H1 (cell line): ENCODE results near the gene AP3S1. TPM values are rescaled to one million over a fixed set of nuclear protein-coding genes. Genes with fewer than 3 reads are reported as not detected.
A peak's percentile ranks its signal among the peaks of the same experiment; 100 is the strongest.

Source experiments
- CTCF ChIA-PET: fragments of 300-600 bp; sonication (Branson Sonifier 250); formaldehyde crosslinking; loops from one replicate; lab custom pipeline; 2021; ENCODE audit not compliant: partially characterized antibody; lab: Charles Lee
- POLR2A ChIA-PET: fragments of 300-600 bp; sonication (Branson Sonifier 250); formaldehyde crosslinking; loops from one replicate; lab custom pipeline; 2021; ENCODE audit warnings: inconsistent platforms; ENCODE audit not compliant: partially characterized antibody; lab: Charles Lee
- DNase-seq, 2 experiments: peaks; one replicate each; pipeline versions ENCODE4 v3.0.0 to v3.0.0-alpha.2; 2010 to 2022; ENCODE audit warnings: low spot score in 2 of 2, low read depth in 1 of 2, mixed read lengths in 1 of 2
- FAIRE-seq: peaks from 2 replicates; lab custom pipeline; 2011; peaks lifted over from hg19 to GRCh38; lab: Jason Lieb, UNC
- H2AFZ ChIP-seq: 2 replicates; pipeline ENCODE4 v1.8.1; 2012; ENCODE audit warnings: low read length, inconsistent platforms
- H2AK5ac ChIP-seq: 2 replicates; pipeline ENCODE4 v1.6.1; 2013; ENCODE audit warnings: low read depth, low read length
- H2BK120ac ChIP-seq: replicated peaks from 2 replicates; pipeline ENCODE3; 2013; ENCODE audit warnings: low read depth, low read length, inconsistent platforms
- H2BK12ac ChIP-seq: 2 replicates; pipeline ENCODE4 v1.6.1; 2013; ENCODE audit warnings: low read depth, low read length
- H2BK15ac ChIP-seq: 2 replicates; pipeline ENCODE4 v1.6.1; 2013; ENCODE audit warnings: low read length
- H2BK20ac ChIP-seq: 2 replicates; pipeline ENCODE4 v1.6.1; 2013; ENCODE audit warnings: low read length
- H2BK5ac ChIP-seq: 2 replicates; pipeline ENCODE4 v1.6.1; 2013; ENCODE audit warnings: low read depth, low read length
- H3K14ac ChIP-seq: 2 replicates; pipeline ENCODE4 v1.6.1; 2013; ENCODE audit warnings: inconsistent platforms; ENCODE audit not compliant: insufficient read length
- H3K18ac ChIP-seq: 2 replicates; pipeline ENCODE4 v1.6.1; 2013; ENCODE audit warnings: low read length; ENCODE audit errors: extremely low read depth
- H3K23ac ChIP-seq: 2 replicates; pipeline ENCODE4 v1.6.1; 2013; ENCODE audit warnings: inconsistent platforms; ENCODE audit not compliant: insufficient read length
- H3K23me2 ChIP-seq: 2 replicates; pipeline ENCODE4 v1.6.1; 2013; ENCODE audit warnings: low read depth, low read length
- H3K27ac ChIP-seq: 2 replicates; pipeline ENCODE4 v1.6.1; 2011; ENCODE audit warnings: low read depth, low read length, inconsistent platforms
- H3K27me3 ChIP-seq, 4 experiments: replicated peaks in 1 of 4; 1 replicate in 1 of 4; 2 replicates in 3 of 4; pipeline versions ENCODE4 v1.6.1 to v1.8.1; 2011 to 2013; ENCODE audit warnings: low read length in 3 of 4, mild to moderate bottlenecking in 3 of 4, inconsistent platforms in 2 of 4, mixed read lengths in 2 of 4, moderate library complexity in 1 of 4; ENCODE audit not compliant: control insufficient read depth in 3 of 4, insufficient read depth in 3 of 4; ENCODE audit errors: extremely low read depth in 1 of 4
- H3K36me3 ChIP-seq, 4 experiments: 2 replicates each; pipeline versions ENCODE4 v1.6.1 to v1.8.1; 2011 to 2013; ENCODE audit warnings: mild to moderate bottlenecking in 4 of 4, low read length in 3 of 4, moderate library complexity in 2 of 4, control low read depth in 1 of 4, inconsistent platforms in 1 of 4; ENCODE audit not compliant: insufficient read depth in 4 of 4, control insufficient read depth in 2 of 4
- H3K4ac ChIP-seq: replicated peaks from 2 replicates; pipeline ENCODE3; 2013; ENCODE audit warnings: low read length, low read depth, mixed read lengths, inconsistent platforms; ENCODE audit not compliant: insufficient read length
- H3K4me1 ChIP-seq, 4 experiments: replicated peaks in 1 of 4; 1 replicate in 1 of 4; 2 replicates in 3 of 4; pipeline versions ENCODE4 v1.6.1 to v1.8.1; 2011 to 2013; ENCODE audit warnings: low read length in 3 of 4, inconsistent platforms in 2 of 4, mixed read lengths in 1 of 4; ENCODE audit not compliant: insufficient read depth in 4 of 4, control insufficient read depth in 3 of 4
- H3K4me2 ChIP-seq, 2 experiments: 2 replicates each; pipeline versions ENCODE4 v1.6.1 to v1.8.1; 2011 to 2013; ENCODE audit warnings: low read depth in 2 of 2, low read length in 2 of 2, control low read depth in 1 of 2, inconsistent platforms in 1 of 2, mild to moderate bottlenecking in 1 of 2; ENCODE audit not compliant: insufficient read depth in 1 of 2
- H3K4me3 ChIP-seq, 4 experiments: fragments of 200-600, 300-600 bp in 1 of 4; sonication (generic), shearing (Covaris generic), sonication (Bioruptor Twin) in 1 of 4; 2 replicates each; pipeline versions ENCODE4 v1.5.1 to v1.8.1; 2011 to 2016; ENCODE audit warnings: low read length in 4 of 4, low read depth in 3 of 4, control low read depth in 2 of 4, inconsistent platforms in 2 of 4, mild to moderate bottlenecking in 2 of 4, mixed read lengths in 1 of 4, moderate library complexity in 1 of 4; ENCODE audit not compliant: insufficient read depth in 2 of 4; ENCODE audit errors: extremely low read depth in 1 of 4
- H3K56ac ChIP-seq: replicated peaks from 2 replicates; pipeline ENCODE3; 2013; ENCODE audit warnings: low read depth, mild to moderate bottlenecking, mixed read lengths, low read length, inconsistent platforms; ENCODE audit not compliant: insufficient read length
- H3K79me1 ChIP-seq: 2 replicates; pipeline ENCODE4 v1.6.1; 2013; ENCODE audit warnings: low read depth, low read length, control low read depth
- H3K79me2 ChIP-seq, 2 experiments: 2 replicates each; pipeline versions ENCODE4 v1.6.1 to v1.8.1; 2012 to 2013; ENCODE audit warnings: low read length in 2 of 2, mild to moderate bottlenecking in 2 of 2, inconsistent platforms in 1 of 2; ENCODE audit not compliant: insufficient read depth in 2 of 2, control insufficient read depth in 1 of 2
- H3K9ac ChIP-seq, 4 experiments: replicated peaks in 1 of 4; 1 replicate in 1 of 4; 2 replicates in 3 of 4; pipeline versions ENCODE4 v1.6.1 to v1.8.1; 2011 to 2013; ENCODE audit warnings: low read depth in 3 of 4, low read length in 3 of 4, control low read depth in 2 of 4, mild to moderate bottlenecking in 2 of 4, moderate library complexity in 2 of 4, inconsistent platforms in 1 of 4; ENCODE audit errors: extremely low read depth in 1 of 4
- H3K9me3 ChIP-seq, 2 experiments: 2 replicates each; pipeline versions ENCODE4 v1.6.1 to v1.8.1; 2012 to 2013; ENCODE audit warnings: mild to moderate bottlenecking in 2 of 2, moderate library complexity in 2 of 2, control low read depth in 1 of 2, inconsistent platforms in 1 of 2, low read depth in 1 of 2, low read length in 1 of 2, mixed read lengths in 1 of 2; ENCODE audit not compliant: insufficient read depth in 2 of 2
- H4K20me1 ChIP-seq, 2 experiments: replicated peaks in 1 of 2; 2 replicates each; pipeline versions ENCODE3 to v1.8.1; 2011 to 2013; ENCODE audit warnings: inconsistent platforms in 2 of 2, low read length in 2 of 2, mild to moderate bottlenecking in 1 of 2; ENCODE audit not compliant: insufficient read depth in 2 of 2, control insufficient read depth in 1 of 2
- H4K5ac ChIP-seq: 2 replicates; pipeline ENCODE4 v1.6.1; 2013; ENCODE audit warnings: low read length, low read depth, mixed read lengths, inconsistent platforms; ENCODE audit not compliant: insufficient read length
- H4K8ac ChIP-seq: 2 replicates; pipeline ENCODE4 v1.8.0; 2013; ENCODE audit warnings: mild to moderate bottlenecking, moderate library complexity, low read length, inconsistent platforms; ENCODE audit not compliant: insufficient read depth; ENCODE audit errors: extremely low read depth
- H4K91ac ChIP-seq: replicated peaks from 2 replicates; pipeline ENCODE3; 2013; ENCODE audit warnings: low read length, mixed read lengths, inconsistent platforms; ENCODE audit not compliant: insufficient read length
- ATF2 ChIP-seq: IDR thresholded peaks from 2 replicates; pipeline ENCODE4 v1.6.1; 2012; ENCODE audit warnings: low read length, inconsistent platforms
- BACH1 ChIP-seq: IDR thresholded peaks from 2 replicates; pipeline ENCODE4 v1.6.1; 2012; ENCODE audit warnings: low read length, improper control_type of control experiment
- CTBP2 ChIP-seq: IDR thresholded peaks from 2 replicates; pipeline ENCODE4 v1.7.0; 2011; ENCODE audit warnings: borderline replicate concordance, mild to moderate bottlenecking, moderate library complexity, mixed read lengths, low read length; ENCODE audit not compliant: insufficient read depth, insufficient read length
- CTCF ChIP-seq, 3 experiments: IDR thresholded peaks; 1 replicate in 2 of 3; 2 replicates in 1 of 3; pipeline versions ENCODE4 v1.5.1 to v1.6.1; 2011; ENCODE audit warnings: low read length in 3 of 3, mild to moderate bottlenecking in 3 of 3, inconsistent platforms in 2 of 3, low read depth in 1 of 3, moderate library complexity in 1 of 3; ENCODE audit not compliant: insufficient read depth in 1 of 3; ENCODE audit errors: control extremely low read depth in 1 of 3
- HDAC6 ChIP-seq: IDR thresholded peaks from one replicate; pipeline ENCODE4 v1.7.1; 2012; ENCODE audit warnings: low read depth, mild to moderate bottlenecking, inconsistent platforms, low read length, moderate library complexity
- JUND ChIP-seq: IDR thresholded peaks from 2 replicates; pipeline ENCODE4 v1.6.1; 2011; ENCODE audit warnings: mild to moderate bottlenecking, improper control_type of control experiment, low read length
- RAD21 ChIP-seq, 2 experiments: IDR thresholded peaks in 1 of 2; conservative IDR thresholded peaks in 1 of 2; 2 replicates each; pipeline ENCODE4 v1.6.1; 2011; ENCODE audit warnings: low read depth in 2 of 2, low read length in 2 of 2, improper control_type of control experiment in 1 of 2, inconsistent platforms in 1 of 2, mild to moderate bottlenecking in 1 of 2, moderate library complexity in 1 of 2
- TAF1 ChIP-seq: IDR thresholded peaks from 2 replicates; pipeline ENCODE4 v1.6.1; 2011; ENCODE audit warnings: mild to moderate bottlenecking, low read depth, low read length
- TEAD4 ChIP-seq: IDR thresholded peaks from 2 replicates; pipeline ENCODE4 v1.6.1; 2012; ENCODE audit warnings: low read depth, low read length, inconsistent platforms, mixed read lengths
- WGBS, 2 experiments: shearing (Covaris generic) in 1 of 2; methylation state at CpG; one replicate each; pipeline versions ENCODE4 v1.1.6 to v1.1.7; 2013 to 2015; ENCODE audit warnings: low lambda C conversion rate in 2 of 2, mixed read lengths in 2 of 2, inconsistent platforms in 1 of 2, low coverage in 1 of 2, missing lambda C conversion rate in 1 of 2; ENCODE audit not compliant: insufficient replicate concordance in 2 of 2, insufficient coverage in 1 of 2, insufficient read length in 1 of 2; ENCODE audit errors: extremely low coverage in 1 of 2, missing lambda C conversion rate in 1 of 2; 5-methylcytosine and 5-hydroxymethylcytosine counted together
- polyA plus RNA-seq, 7 experiments: library from polyadenylated mRNA; depleted of rRNA in 3 of 7; stranded (reverse) in 5 of 7; unstranded in 2 of 7; fragments of >200 nt in 5 of 7; fragments of 200-250 nt in 2 of 7; gene quantifications; 1 replicate in 5 of 7; 2 replicates in 1 of 7; 4 replicates in 1 of 7; pipeline versions ENCODE4 v1.2.1 to v1.2.3, GENCODE V29; 2011 to 2013; ENCODE audit warnings: missing spikeins in 2 of 7, mixed read lengths in 2 of 7
- total RNA-seq: library from RNA; stranded (reverse); fragmentation: NEBNext Ultra II Directional; extraction: Animal tissue kit (Norgen Biotek cat#: 25700); gene quantifications from 2 replicates; pipeline ENCODE4 v1.2.1, GENCODE V29; 2021

Gene AP3S1
- total and polyA plus RNA-seq, 2 of the 8 experiments (the other 6 are each of a cell fraction or from before 2014, with no cell fraction given): 26.6 to 72.7 TPM

GRCh38 chr5:115875447-115875846 lies 33.7 kb downstream of the AP3S1 start:
- Histone ChIP-seq H3K36me3 (peaks cover 0 to 6% (median under 1%) of the 10 kb centered on the region in 4 experiments; a peak in 2 of 8 replicates), H4K5ac (no peak overlapping the region), H3K27ac (no peak overlapping the region), H2AK5ac (no peak overlapping the region), H4K91ac (no peak overlapping the region), H2BK12ac (no peak overlapping the region), H3K14ac (no peak overlapping the region), H4K20me1 (no peaks in the 10 kb centered on the region), H3K4ac (no peak overlapping the region), H3K79me1 (no peaks in the 10 kb centered on the region), H3K56ac (no peak overlapping the region), H3K4me1 (peaks cover 0 to 4% (median 0%) of the 10 kb centered on the region in 4 experiments; a peak in 1 of 7 replicates), H3K9me3 (no peaks in the 10 kb centered on the region), H2BK20ac (no peak overlapping the region), H2AFZ (no peak overlapping the region), H2BK15ac (no peak overlapping the region), H3K4me2 (no peak overlapping the region), H4K8ac (no peak overlapping the region), H3K4me3 (no peak overlapping the region), H3K23me2 (no peaks in the 10 kb centered on the region; the same call in 1 of the 2 replicates), H2BK120ac (no peak overlapping the region), H3K27me3 (no peaks in the 10 kb centered on the region), H3K9ac (no peak overlapping the region), H2BK5ac (no peak overlapping the region), H3K23ac (no peak overlapping the region), H3K79me2 (no peaks in the 10 kb centered on the region), H3K18ac (no peak overlapping the region)
- ChIA-PET CTCF (interaction anchor here (0.7 to 1.2 kb wide), 4 partner anchors 11 to 32 kb away, joined by 3 read pairs; no protein-coding TSS in a partner anchor), POLR2A (no interaction called here)
- no peak for DNase-seq
- peak; percentile 32 for FAIRE-seq
- WGBS, 2 experiments: 96% methylated on average over 2 of the region's 2 CpGs; no CpG with 5 or more reads in 1 of the 2 experiments
- TF ChIP-seq CTBP2 (no peak), BACH1 (no peak), TAF1 (no peak), JUND (no peak), TEAD4 (no peak), ATF2 (no peak), CTCF (IDR thresholded peaks at IDR 0.05; ENCODE audit: control extremely low read depth in 1 of 3, insufficient read depth in 1 of 3, low read depth in 1 of 3, low read length in 3 of 3) (peak in 2 of 3 experiments; percentile 21 to 45; a peak in 2 of 4 replicates), RAD21 (IDR thresholded peaks at IDR 0.05 in 1 of 2, conservative IDR thresholded peaks at IDR 0.05 in 1 of 2; ENCODE audit: low read depth in 2 of 2, low read length in 2 of 2) (peak; percentile 19 to 38; a peak in 1 of 4 replicates), HDAC6 (no peak)
